BE2C (cell line): ENCODE data around the gene SCP2.
"Not testable (repeated sequence)": the region's sequence is repeated elsewhere in the genome, so short reads cannot be mapped to it uniquely, and the experiment has no call there.

Source experiments
- DNase-seq: peaks from one replicate; pipeline ENCODE4 v3.0.0-alpha.2; 2020
- H3K27me3 ChIP-seq: fragments of 250-450 bp; sonication (Bioruptor Pico); 2 replicates; pipeline ENCODE4 v1.5.1; 2020; ENCODE audit warnings: mild to moderate bottlenecking
- H3K36me3 ChIP-seq: fragments of 250-450 bp; sonication (Bioruptor Pico); 2 replicates; pipeline ENCODE4 v1.5.1; 2020; ENCODE audit warnings: mild to moderate bottlenecking
- H3K4me1 ChIP-seq: fragments of 250-450 bp; sonication (Bioruptor Pico); 2 replicates; pipeline ENCODE4 v1.5.1; 2020
- H3K4me3 ChIP-seq: 2 replicates; pipeline ENCODE4 v1.5.1; 2011; ENCODE audit warnings: low read depth, low read length
- H3K9me3 ChIP-seq: fragments of 250-450 bp; sonication (Bioruptor Pico); 2 replicates; pipeline ENCODE4 v1.5.1; 2020
- CTCF ChIP-seq: IDR thresholded peaks from 2 replicates; pipeline ENCODE4 v1.5.1; 2012; ENCODE audit warnings: mild to moderate bottlenecking, low read depth, low read length

The SCP2 gene

GRCh38 chr1:52929019-52929418 is 1.9 kb downstream of the SCP2 start:
- no peak overlapping the region for H3K4me3 ChIP-seq
- H3K9me3 ChIP-seq, result no peaks in the 10 kb centered on the region
- H3K27me3 ChIP-seq, result no peaks in the 10 kb centered on the region
- DNase-seq, result no peak
- H3K36me3 ChIP-seq, result no peaks in the 10 kb centered on the region
- TF ChIP-seq CTCF, result no peak
- H3K4me1 ChIP-seq, result no peaks in the 10 kb centered on the region

GRCh38 chr1:52937433-52938182 is 10.5 kb downstream of the SCP2 start:
- no peak for DNase-seq
- Histone ChIP-seq H3K4me1 (no peaks in the 10 kb centered on the region), H3K4me3 (no peak overlapping the region), H3K36me3 (no peaks in the 10 kb centered on the region), H3K27me3 (no peaks in the 10 kb centered on the region), H3K9me3 (no peaks in the 10 kb centered on the region)
- TF ChIP-seq CTCF, result no peak

DNA sequence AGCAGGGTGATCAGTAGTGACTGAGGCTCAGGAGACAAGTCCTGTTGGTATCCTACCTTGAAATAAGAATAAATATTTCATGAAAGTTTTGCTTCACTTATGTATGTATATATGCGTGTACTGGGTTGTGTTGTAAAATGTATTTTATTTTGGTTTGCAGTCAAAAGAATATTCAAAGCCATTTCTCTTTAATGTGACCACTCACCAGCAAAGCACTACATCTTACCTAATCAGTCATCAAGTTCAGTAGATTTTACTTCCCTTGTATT is 11.0 kb downstream of the SCP2 start:
- H3K4me1 ChIP-seq, result no peaks in the 10 kb centered on the region
- no peaks in the 10 kb centered on the region for H3K27me3 ChIP-seq
- no peaks in the 10 kb centered on the region for H3K36me3 ChIP-seq
- no peak for TF ChIP-seq CTCF
- no peak for DNase-seq
- H3K9me3 ChIP-seq, result no peaks in the 10 kb centered on the region
- H3K4me3 ChIP-seq, result no peak overlapping the region

- no peak for DNase-seq
- no peak for TF ChIP-seq CTCF
- Histone ChIP-seq H3K36me3 (no peaks in the 10 kb centered on the region), H3K4me3 (no peak overlapping the region), H3K9me3 (no peaks in the 10 kb centered on the region), H3K4me1 (no peaks in the 10 kb centered on the region), H3K27me3 (no peaks in the 10 kb centered on the region)
These were observed 16.9 kb downstream of the SCP2 start for GRCh38 chr1:52943876-52944416.

- DNase-seq, result no peak
- Histone ChIP-seq H3K4me1 (no peaks in the 10 kb centered on the region), H3K9me3 (no peaks in the 10 kb centered on the region), H3K36me3 (no peaks in the 10 kb centered on the region), H3K27me3 (no peaks in the 10 kb centered on the region), H3K4me3 (no peak overlapping the region)
- no peak for TF ChIP-seq CTCF
These were observed 17.5 kb downstream of the SCP2 start for GRCh38 chr1:52944566-52944965.

DNA sequence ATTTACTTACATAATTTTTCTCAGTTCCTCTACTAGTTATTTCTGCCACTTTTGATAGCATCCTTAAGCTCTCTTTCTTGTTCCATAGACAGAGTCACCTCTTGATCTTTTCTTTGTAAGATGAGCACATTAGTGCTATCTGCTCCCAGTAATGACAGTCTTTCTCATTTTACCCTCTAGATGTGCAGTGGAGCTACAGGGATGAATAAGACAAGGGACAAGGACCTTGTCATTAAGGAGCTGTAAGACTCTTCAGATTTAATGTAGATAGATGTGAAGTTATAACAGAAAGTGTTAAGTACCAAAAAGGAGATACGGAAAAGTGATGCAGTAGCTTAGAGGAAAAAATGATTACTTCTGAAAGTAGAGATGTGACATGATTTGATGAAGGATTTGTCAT is 20.4 kb downstream of the SCP2 start:
- H3K27me3 ChIP-seq, result no peaks in the 10 kb centered on the region
- H3K9me3 ChIP-seq, result no peaks in the 10 kb centered on the region
- H3K4me3 ChIP-seq, result no peak overlapping the region
- no peaks in the 10 kb centered on the region for H3K4me1 ChIP-seq
- no peak for DNase-seq
- no peaks in the 10 kb centered on the region for H3K36me3 ChIP-seq
- TF ChIP-seq CTCF, result no peak

GRCh38 chr1:52949602-52950001 is 22.5 kb downstream of the SCP2 start:
- not testable (repeated sequence) for H3K27me3 ChIP-seq, H3K36me3 ChIP-seq, DNase-seq, H3K4me3 ChIP-seq, H3K4me1 ChIP-seq, H3K9me3 ChIP-seq
